Liver (tissue), 9 donors: Measurements from ENCODE around the gene KNG1. TPM values are rescaled to one million over a fixed set of nuclear protein-coding genes. Genes with fewer than 3 reads are reported as not detected.

Source experiments
- DNase-seq: peaks from one replicate; pipeline ENCODE4 v3.0.0-alpha.2; 2017; ENCODE audit warnings: low spot score
- H3K27ac ChIP-seq, 2 donors: one replicate each; pipeline ENCODE4 v1.7.0; 2013; ENCODE audit warnings: inconsistent platforms in 2 of 2, low read length in 2 of 2, control low read depth in 1 of 2, low read depth in 1 of 2, mild to moderate bottlenecking in 1 of 2
- H3K27me3 ChIP-seq, 4 donors: one replicate each; pipeline versions ENCODE4 v1.6.1 to v1.7.0; 2013; ENCODE audit warnings: low read length in 3 of 4, inconsistent platforms in 1 of 4, mild to moderate bottlenecking in 1 of 4, moderate library complexity in 1 of 4; ENCODE audit not compliant: control insufficient read depth in 4 of 4, insufficient read depth in 4 of 4
- H3K36me3 ChIP-seq, 4 donors: one replicate each; pipeline versions ENCODE4 v1.6.1 to v1.7.0; 2013; ENCODE audit warnings: low read length in 3 of 4, mild to moderate bottlenecking in 3 of 4, low read depth in 1 of 4, moderate library complexity in 1 of 4; ENCODE audit not compliant: control insufficient read depth in 4 of 4, insufficient read depth in 3 of 4
- H3K4me1 ChIP-seq, 4 donors: one replicate each; pipeline versions ENCODE4 v1.6.1 to v1.7.0; 2013; ENCODE audit warnings: low read length in 3 of 4, mild to moderate bottlenecking in 3 of 4, moderate library complexity in 1 of 4; ENCODE audit not compliant: control insufficient read depth in 4 of 4, insufficient read depth in 4 of 4
- H3K4me3 ChIP-seq, 3 donors: one replicate each; pipeline versions ENCODE4 v1.6.1 to v1.7.0; 2013; ENCODE audit warnings: low read length in 3 of 3, control low read depth in 1 of 3, low read depth in 1 of 3, mild to moderate bottlenecking in 1 of 3
- H3K9ac ChIP-seq, 2 donors: one replicate each; pipeline ENCODE4 v1.7.0; 2013; ENCODE audit warnings: low read length in 2 of 2, mild to moderate bottlenecking in 2 of 2, moderate library complexity in 2 of 2, control low read depth in 1 of 2, low read depth in 1 of 2
- H3K9me3 ChIP-seq, 4 donors: one replicate each; pipeline versions ENCODE4 v1.6.1 to v1.7.0; 2013; ENCODE audit warnings: low read length in 3 of 4; ENCODE audit not compliant: control insufficient read depth in 4 of 4
- EGR1 ChIP-seq, 2 donors: IDR thresholded peaks; 2 replicates each; pipeline ENCODE4 v1.6.1; 2016 to 2018; ENCODE audit warnings: antibody characterized with exemption in 2 of 2, low read depth in 2 of 2
- FOXA1 ChIP-seq: IDR thresholded peaks from 2 replicates; pipeline ENCODE4 v1.6.1; 2016; ENCODE audit warnings: antibody characterized with exemption
- FOXA2 ChIP-seq: IDR thresholded peaks from 2 replicates; pipeline ENCODE4 v1.6.1; 2016; ENCODE audit warnings: antibody characterized with exemption
- GABPA ChIP-seq, 2 donors: IDR thresholded peaks in 1 of 2; conservative IDR thresholded peaks in 1 of 2; 2 replicates each; pipeline ENCODE4 v1.6.1; 2016; ENCODE audit warnings: antibody characterized with exemption in 2 of 2, mild to moderate bottlenecking in 1 of 2, moderate library complexity in 1 of 2
- HNF4A ChIP-seq, 2 donors: conservative IDR thresholded peaks; 2 replicates each; pipeline ENCODE4 v1.6.1; 2016; ENCODE audit warnings: antibody characterized with exemption in 2 of 2, mild to moderate bottlenecking in 2 of 2
- HNF4G ChIP-seq: IDR thresholded peaks from 2 replicates; pipeline ENCODE4 v1.6.1; 2016; ENCODE audit warnings: antibody characterized with exemption
- JUND ChIP-seq, 2 donors: IDR thresholded peaks; 2 replicates each; pipeline ENCODE4 v1.6.1; 2016; ENCODE audit warnings: antibody characterized with exemption in 2 of 2
- NR2F2 ChIP-seq: IDR thresholded peaks from 2 replicates; pipeline ENCODE4 v1.6.1; 2016; ENCODE audit warnings: antibody characterized with exemption
- RAD21 ChIP-seq, 2 donors: IDR thresholded peaks; 2 replicates each; pipeline ENCODE4 v1.6.1; 2016; ENCODE audit warnings: antibody characterized with exemption in 2 of 2, mild to moderate bottlenecking in 2 of 2
- RXRA ChIP-seq, 2 donors: IDR thresholded peaks; 2 replicates each; pipeline ENCODE4 v1.6.1; 2017 to 2018; ENCODE audit warnings: antibody characterized with exemption in 2 of 2, mild to moderate bottlenecking in 1 of 2
- SP1 ChIP-seq: IDR thresholded peaks from 2 replicates; pipeline ENCODE4 v1.6.1; 2018; ENCODE audit warnings: antibody characterized with exemption, mild to moderate bottlenecking
- TAF1 ChIP-seq: conservative IDR thresholded peaks from 2 replicates; pipeline ENCODE4 v1.6.1; 2016; ENCODE audit warnings: antibody characterized with exemption, mild to moderate bottlenecking
- YY1 ChIP-seq: IDR thresholded peaks from 2 replicates; pipeline ENCODE4 v1.6.1; 2016; ENCODE audit warnings: antibody characterized with exemption, mild to moderate bottlenecking
- WGBS: extraction: QIAGEN DNeasy Blood & Tissue Kit; methylation state at CpG from one replicate; pipeline ENCODE4 v1.1.7; 2013; 5-methylcytosine and 5-hydroxymethylcytosine counted together
- polyA plus RNA-seq, 2 donors: library from polyadenylated mRNA; stranded (reverse) in 1 of 2; unstranded in 1 of 2; fragments of 200-250 nt in 1 of 2; fragments of >200 nt in 1 of 2; fragmentation: Nextera tagmentation in 1 of 2; extraction: Ambion mirVana in 1 of 2; gene quantifications; one replicate each; pipeline versions ENCODE4 v1.2.1 to v1.2.3, GENCODE V29; 2013 to 2015
- total RNA-seq, 2 donors: library from RNA; depleted of rRNA; stranded (reverse); fragments of >200 nt; gene quantifications; one replicate each; pipeline ENCODE4 v1.2.3, GENCODE V29; 2014
- TF ChIP-seq, protein P1 (sequence below): IDR thresholded peaks from 2 replicates; pipeline ENCODE4 v1.6.1; 2016; ENCODE audit warnings: antibody characterized with exemption
- TF ChIP-seq, protein P2 (sequence below): IDR thresholded peaks from 2 replicates; pipeline ENCODE4 v1.6.1; 2016; ENCODE audit warnings: antibody characterized with exemption, mild to moderate bottlenecking
- TF ChIP-seq, protein P3 (sequence below): IDR thresholded peaks from 2 replicates; pipeline ENCODE4 v1.6.1; 2016; ENCODE audit warnings: antibody characterized with exemption
- donor health status: healthy.
- donor health status: healthy.
- donor health status: healthy.
- donor health status: healthy.
- donor health status: healthy.

Gene KNG1
- total and polyA plus RNA-seq, 4 donors: 605 to 918 (median 716) TPM

DNA sequence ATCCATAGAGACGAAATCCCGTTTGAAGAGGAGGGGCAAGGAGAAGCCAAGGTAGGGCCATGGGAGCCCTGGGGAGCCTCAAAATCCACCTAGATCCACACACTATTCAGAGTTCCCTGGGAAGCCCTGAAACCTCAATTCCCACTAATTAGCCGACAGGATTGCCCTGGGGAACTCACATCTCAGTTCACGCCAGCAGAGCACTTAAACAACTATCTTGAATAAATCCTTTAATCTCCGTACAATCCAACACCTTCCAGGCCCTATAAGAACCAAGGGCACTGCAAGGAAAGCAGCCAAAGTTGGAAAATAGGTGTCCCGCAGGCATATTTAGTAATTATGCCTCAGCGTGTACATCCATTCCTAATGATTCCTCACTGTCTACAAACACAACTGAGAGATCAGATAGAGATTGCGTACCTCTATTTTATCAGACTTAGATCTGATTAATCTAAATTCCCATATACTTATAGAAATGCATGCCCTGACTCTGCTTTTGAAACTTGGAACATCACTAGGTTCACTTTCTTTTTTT is 40.6 kb downstream of the KNG1 start:
- no peak for DNase-seq
- no peaks in the 10 kb centered on the region for H3K27me3 ChIP-seq
- H3K9ac ChIP-seq: no peak overlapping the region
- H3K36me3 ChIP-seq: no peaks in the 10 kb centered on the region
- peaks cover 0 to 2% (median 0%) of the 10 kb centered on the region in 4 donors for H3K4me1 ChIP-seq
- no peak overlapping the region for H3K4me3 ChIP-seq
- no peaks in the 10 kb centered on the region for H3K9me3 ChIP-seq
- H3K27ac ChIP-seq: no peak overlapping the region
- 93% methylated on average over 8 of the region's 8 CpGs for WGBS
- TF ChIP-seq HNF4A (conservative IDR thresholded peaks at IDR 0.05) (no peak), EGR1 (IDR thresholded peaks at IDR 0.05; ENCODE audit: low read depth in 2 of 2) (no peak), JUND (IDR thresholded peaks at IDR 0.05) (no peak), YY1 (no peak), HNF4G (no peak), NR2F2 (no peak), TAF1 (no peak), FOXA1 (no peak), RXRA (IDR thresholded peaks at IDR 0.05) (no peak), FOXA2 (no peak), SP1 (no peak), RAD21 (IDR thresholded peaks at IDR 0.05) (no peak)
- TF ChIP-seq, protein P1, sequence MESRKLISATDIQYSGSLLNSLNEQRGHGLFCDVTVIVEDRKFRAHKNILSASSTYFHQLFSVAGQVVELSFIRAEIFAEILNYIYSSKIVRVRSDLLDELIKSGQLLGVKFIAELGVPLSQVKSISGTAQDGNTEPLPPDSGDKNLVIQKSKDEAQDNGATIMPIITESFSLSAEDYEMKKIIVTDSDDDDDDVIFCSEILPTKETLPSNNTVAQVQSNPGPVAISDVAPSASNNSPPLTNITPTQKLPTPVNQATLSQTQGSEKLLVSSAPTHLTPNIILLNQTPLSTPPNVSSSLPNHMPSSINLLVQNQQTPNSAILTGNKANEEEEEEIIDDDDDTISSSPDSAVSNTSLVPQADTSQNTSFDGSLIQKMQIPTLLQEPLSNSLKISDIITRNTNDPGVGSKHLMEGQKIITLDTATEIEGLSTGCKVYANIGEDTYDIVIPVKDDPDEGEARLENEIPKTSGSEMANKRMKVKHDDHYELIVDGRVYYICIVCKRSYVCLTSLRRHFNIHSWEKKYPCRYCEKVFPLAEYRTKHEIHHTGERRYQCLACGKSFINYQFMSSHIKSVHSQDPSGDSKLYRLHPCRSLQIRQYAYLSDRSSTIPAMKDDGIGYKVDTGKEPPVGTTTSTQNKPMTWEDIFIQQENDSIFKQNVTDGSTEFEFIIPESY: no peak
- TF ChIP-seq, protein P2, sequence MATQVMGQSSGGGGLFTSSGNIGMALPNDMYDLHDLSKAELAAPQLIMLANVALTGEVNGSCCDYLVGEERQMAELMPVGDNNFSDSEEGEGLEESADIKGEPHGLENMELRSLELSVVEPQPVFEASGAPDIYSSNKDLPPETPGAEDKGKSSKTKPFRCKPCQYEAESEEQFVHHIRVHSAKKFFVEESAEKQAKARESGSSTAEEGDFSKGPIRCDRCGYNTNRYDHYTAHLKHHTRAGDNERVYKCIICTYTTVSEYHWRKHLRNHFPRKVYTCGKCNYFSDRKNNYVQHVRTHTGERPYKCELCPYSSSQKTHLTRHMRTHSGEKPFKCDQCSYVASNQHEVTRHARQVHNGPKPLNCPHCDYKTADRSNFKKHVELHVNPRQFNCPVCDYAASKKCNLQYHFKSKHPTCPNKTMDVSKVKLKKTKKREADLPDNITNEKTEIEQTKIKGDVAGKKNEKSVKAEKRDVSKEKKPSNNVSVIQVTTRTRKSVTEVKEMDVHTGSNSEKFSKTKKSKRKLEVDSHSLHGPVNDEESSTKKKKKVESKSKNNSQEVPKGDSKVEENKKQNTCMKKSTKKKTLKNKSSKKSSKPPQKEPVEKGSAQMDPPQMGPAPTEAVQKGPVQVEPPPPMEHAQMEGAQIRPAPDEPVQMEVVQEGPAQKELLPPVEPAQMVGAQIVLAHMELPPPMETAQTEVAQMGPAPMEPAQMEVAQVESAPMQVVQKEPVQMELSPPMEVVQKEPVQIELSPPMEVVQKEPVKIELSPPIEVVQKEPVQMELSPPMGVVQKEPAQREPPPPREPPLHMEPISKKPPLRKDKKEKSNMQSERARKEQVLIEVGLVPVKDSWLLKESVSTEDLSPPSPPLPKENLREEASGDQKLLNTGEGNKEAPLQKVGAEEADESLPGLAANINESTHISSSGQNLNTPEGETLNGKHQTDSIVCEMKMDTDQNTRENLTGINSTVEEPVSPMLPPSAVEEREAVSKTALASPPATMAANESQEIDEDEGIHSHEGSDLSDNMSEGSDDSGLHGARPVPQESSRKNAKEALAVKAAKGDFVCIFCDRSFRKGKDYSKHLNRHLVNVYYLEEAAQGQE: no peak

DNA sequence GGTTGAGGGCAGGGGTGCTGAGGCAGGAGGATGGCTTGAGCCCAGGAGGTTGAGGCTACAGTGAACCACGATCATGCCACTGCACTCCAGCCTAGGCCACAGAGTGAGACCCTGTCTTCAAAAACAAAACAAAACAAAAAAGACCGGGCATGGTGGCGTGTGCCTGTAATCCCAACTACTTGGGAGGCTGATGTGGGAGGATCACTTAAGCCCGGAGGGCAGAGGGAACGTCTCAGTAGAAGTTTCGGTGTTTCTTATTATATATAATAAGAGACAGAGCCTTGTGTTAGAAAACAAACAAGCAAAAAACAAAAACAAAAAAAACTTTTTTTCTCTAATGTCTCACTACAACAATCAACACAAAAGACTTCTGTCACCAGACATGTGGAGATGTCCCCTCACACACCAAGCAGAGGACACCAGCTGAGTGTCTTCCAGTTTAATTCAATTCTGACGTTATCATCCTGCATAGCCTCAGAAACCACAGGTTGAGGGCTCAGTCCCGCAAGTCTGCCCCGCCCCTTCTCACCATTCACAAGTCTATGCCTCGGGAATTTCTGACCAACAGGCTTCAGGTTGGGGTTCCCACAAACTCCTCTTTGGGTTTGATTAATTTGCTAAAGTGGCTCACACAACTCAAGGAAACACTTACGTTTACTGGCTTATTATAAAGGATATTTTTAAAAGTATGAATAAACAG is 42.2 kb downstream of the KNG1 start:
- no peak overlapping the region for H3K9ac ChIP-seq
- H3K36me3 ChIP-seq: no peaks in the 10 kb centered on the region
- DNase-seq: no peak
- 93% methylated on average over 11 of the region's 11 CpGs for WGBS
- no peaks in the 10 kb centered on the region for H3K4me1 ChIP-seq
- TF ChIP-seq GABPA (IDR thresholded peaks at IDR 0.05 in 1 of 2, conservative IDR thresholded peaks at IDR 0.05 in 1 of 2) (no peak), JUND (IDR thresholded peaks at IDR 0.05) (no peak), EGR1 (IDR thresholded peaks at IDR 0.05; ENCODE audit: low read depth in 2 of 2) (no peak), FOXA1 (no peak), TAF1 (no peak), RAD21 (IDR thresholded peaks at IDR 0.05) (no peak), HNF4G (no peak)
- TF ChIP-seq, protein P3, sequence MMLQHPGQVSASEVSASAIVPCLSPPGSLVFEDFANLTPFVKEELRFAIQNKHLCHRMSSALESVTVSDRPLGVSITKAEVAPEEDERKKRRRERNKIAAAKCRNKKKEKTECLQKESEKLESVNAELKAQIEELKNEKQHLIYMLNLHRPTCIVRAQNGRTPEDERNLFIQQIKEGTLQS: no peak
- TF ChIP-seq, protein P2: no peak
- TF ChIP-seq, protein P1: no peak
- H3K27ac ChIP-seq: no peak overlapping the region
- no peak overlapping the region for H3K4me3 ChIP-seq
- no peaks in the 10 kb centered on the region for H3K27me3 ChIP-seq
- no peaks in the 10 kb centered on the region for H3K9me3 ChIP-seq
